GM23338 (cell line): Measurements from ENCODE around the gene FYN. TPM values are rescaled to one million over a fixed set of nuclear protein-coding genes. Genes with fewer than 3 reads are reported as not detected.
A peak's percentile ranks its signal among the peaks of the same experiment; 100 is the strongest.

Experiments
- ATAC-seq: fragments of 200-7000 bp; cut with Tn5 transposase; 3 replicates; pipeline ENCODE4 v1.9.1; 2020
- DNase-seq: peaks from one replicate; pipeline ENCODE4 v3.0.0-alpha.2; 2015; ENCODE audit warnings: low spot score
- H2AFZ ChIP-seq: fragments of 200-600 bp; sonication (generic); 2 replicates; pipeline ENCODE4 v1.8.0; 2016; ENCODE audit warnings: antibody characterized with exemption, mild to moderate bottlenecking, moderate library complexity
- H3F3A ChIP-seq: fragments of 200-600 bp; sonication (generic); replicated peaks from 2 replicates; pipeline ENCODE4 v1.8.0; 2017; ENCODE audit warnings: antibody characterized with exemption, mixed run types, low read depth
- H3K27ac ChIP-seq: fragments of 200-600 bp; sonication (generic); 2 replicates; pipeline ENCODE4 v1.6.1; 2016; ENCODE audit warnings: low read depth
- H3K27me3 ChIP-seq: fragments of 200-600 bp; sonication (generic); 2 replicates; pipeline ENCODE4 v1.8.0; 2016; ENCODE audit warnings: mild to moderate bottlenecking, mixed run types, moderate library complexity; ENCODE audit not compliant: insufficient read depth
- H3K36me3 ChIP-seq: fragments of 200-600 bp; sonication (generic); 2 replicates; pipeline ENCODE4 v1.8.0; 2016; ENCODE audit warnings: mild to moderate bottlenecking; ENCODE audit not compliant: insufficient read depth
- H3K4me1 ChIP-seq: fragments of 200-600 bp; sonication (generic); 2 replicates; pipeline ENCODE4 v1.8.0; 2016; ENCODE audit warnings: mild to moderate bottlenecking, moderate library complexity; ENCODE audit not compliant: insufficient read depth
- H3K4me2 ChIP-seq: fragments of 200-600 bp; sonication (generic); 2 replicates; pipeline ENCODE4 v1.7.1; 2017; ENCODE audit warnings: mixed run types
- H3K4me3 ChIP-seq: fragments of 200-600 bp; sonication (generic); 2 replicates; pipeline ENCODE4 v1.6.1; 2016; ENCODE audit warnings: mixed run types
- H3K79me2 ChIP-seq: fragments of 200-600 bp; sonication (generic); replicated peaks from 2 replicates; pipeline ENCODE4 v1.8.0; 2017; ENCODE audit warnings: mild to moderate bottlenecking; ENCODE audit not compliant: insufficient read depth
- H3K9me2 ChIP-seq: fragments of 200-600 bp; sonication (generic); 2 replicates; pipeline ENCODE4 v1.8.0; 2017; ENCODE audit not compliant: insufficient read depth
- H4K20me1 ChIP-seq: fragments of 200-600 bp; sonication (generic); replicated peaks from 2 replicates; pipeline ENCODE4 v1.8.0; 2017; ENCODE audit warnings: mild to moderate bottlenecking; ENCODE audit not compliant: insufficient read depth
- H3K27ac Mint-ChIP-seq: 2 replicates; pipeline ENCODE4 v1.8.0; 2020; ENCODE audit warnings: inconsistent platforms, mild to moderate bottlenecking, moderate library complexity, mixed read lengths
- H3K27me3 Mint-ChIP-seq: 3 replicates; pipeline ENCODE4 v1.8.0; 2022; ENCODE audit warnings: low read depth, mild to moderate bottlenecking, moderate library complexity, mixed read lengths, inconsistent platforms; ENCODE audit not compliant: insufficient read depth, poor library complexity
- H3K36me3 Mint-ChIP-seq: 3 replicates; pipeline ENCODE4 v1.8.0; 2021; ENCODE audit warnings: low read depth, mild to moderate bottlenecking, inconsistent platforms, moderate library complexity, mixed read lengths
- H3K4me1 Mint-ChIP-seq: 3 replicates; pipeline ENCODE4 v1.8.0; 2020; ENCODE audit warnings: mild to moderate bottlenecking, inconsistent platforms, mixed read lengths
- H3K4me3 Mint-ChIP-seq: 3 replicates; pipeline ENCODE4 v1.8.0; 2021; ENCODE audit warnings: moderate library complexity, mild to moderate bottlenecking, inconsistent platforms, mixed read lengths
- H3K9me3 Mint-ChIP-seq: 3 replicates; pipeline ENCODE4 v1.8.0; 2020; ENCODE audit warnings: moderate library complexity, mild to moderate bottlenecking, inconsistent platforms, mixed read lengths
- CREB1 ChIP-seq: fragments of 250-450 bp; sonication (Bioruptor Pico); IDR thresholded peaks from 2 replicates; pipeline ENCODE4 v1.5.0; 2020; ENCODE audit warnings: low read depth, mild to moderate bottlenecking, moderate library complexity
- ETS1 ChIP-seq: IDR thresholded peaks from 2 replicates; pipeline ENCODE4 v1.6.1; 2016; ENCODE audit warnings: antibody characterized with exemption
- EZH2 ChIP-seq: fragments of 200-600 bp; sonication (generic); IDR thresholded peaks from one replicate; pipeline ENCODE4 v1.8.0; 2017; ENCODE audit warnings: antibody characterized with exemption, mild to moderate bottlenecking, low read depth; ENCODE audit not compliant: unreplicated experiment
- EZH2phosphoT487 ChIP-seq: fragments of 200-600 bp; sonication (generic); IDR thresholded peaks from one replicate; pipeline ENCODE4 v1.8.1; 2018; ENCODE audit warnings: antibody characterized with exemption; ENCODE audit not compliant: unreplicated experiment
- JUNB ChIP-seq: IDR thresholded peaks from one replicate; pipeline ENCODE4 v1.6.1; 2016; ENCODE audit warnings: antibody characterized with exemption; ENCODE audit not compliant: unreplicated experiment
- NANOG ChIP-seq: IDR thresholded peaks from 2 replicates; pipeline ENCODE4 v1.6.1; 2016; ENCODE audit warnings: antibody characterized with exemption, borderline replicate concordance
- POLR2AphosphoS5 ChIP-seq: IDR thresholded peaks from 2 replicates; pipeline ENCODE4 v1.6.1; 2016; ENCODE audit warnings: antibody characterized with exemption, low read depth
- STAT1 ChIP-seq: IDR thresholded peaks from one replicate; pipeline ENCODE4 v1.6.1; 2016; ENCODE audit warnings: antibody characterized with exemption; ENCODE audit not compliant: unreplicated experiment
- ZNF114 ChIP-seq: fragments of 250-450 bp; sonication (Bioruptor Pico); IDR thresholded peaks from 2 replicates; pipeline ENCODE4 v1.5.0; 2020; ENCODE audit warnings: mild to moderate bottlenecking, moderate library complexity
- ZNF331 ChIP-seq: fragments of 250-450 bp; sonication (Bioruptor Pico); IDR thresholded peaks from 2 replicates; pipeline ENCODE4 v1.5.0; 2020; ENCODE audit warnings: low read depth, mild to moderate bottlenecking, moderate library complexity
- ZNF462 ChIP-seq: fragments of 250-450 bp; sonication (Bioruptor Pico); IDR thresholded peaks from 2 replicates; pipeline ENCODE4 v1.5.0; 2020; ENCODE audit warnings: mild to moderate bottlenecking, moderate library complexity
- polyA plus RNA-seq: library from polyadenylated mRNA; unstranded; fragments of >200 nt; fragmentation: Nextera tagmentation; extraction: Ambion mirVana; gene quantifications from 2 replicates; pipeline ENCODE4 v1.2.1, GENCODE V29; 2016
- total RNA-seq: library from RNA; depleted of rRNA; stranded (reverse); fragments of >200 nt; shearing (Covaris generic); gene quantifications from 2 replicates; pipeline ENCODE4 v1.2.3, GENCODE V29; 2014
- TF ChIP-seq, protein P1 (sequence below), 2 experiments: fragments of 200-600 bp in 1 of 2; sonication (generic) in 1 of 2; conservative IDR thresholded peaks; 2 replicates each; pipeline versions ENCODE4 v1.5.1 to v1.6.1; 2016 to 2017; ENCODE audit warnings: antibody characterized with exemption in 2 of 2, low read depth in 2 of 2, mild to moderate bottlenecking in 2 of 2, moderate library complexity in 1 of 2
- TF ChIP-seq, protein P2 (sequence below): IDR thresholded peaks from one replicate; pipeline ENCODE4 v1.6.1; 2018; ENCODE audit warnings: antibody characterized with exemption; ENCODE audit not compliant: unreplicated experiment

Gene FYN
- total and polyA plus RNA-seq, 2 experiments from 2014 or later = 46.8 to 143 TPM

DNA sequence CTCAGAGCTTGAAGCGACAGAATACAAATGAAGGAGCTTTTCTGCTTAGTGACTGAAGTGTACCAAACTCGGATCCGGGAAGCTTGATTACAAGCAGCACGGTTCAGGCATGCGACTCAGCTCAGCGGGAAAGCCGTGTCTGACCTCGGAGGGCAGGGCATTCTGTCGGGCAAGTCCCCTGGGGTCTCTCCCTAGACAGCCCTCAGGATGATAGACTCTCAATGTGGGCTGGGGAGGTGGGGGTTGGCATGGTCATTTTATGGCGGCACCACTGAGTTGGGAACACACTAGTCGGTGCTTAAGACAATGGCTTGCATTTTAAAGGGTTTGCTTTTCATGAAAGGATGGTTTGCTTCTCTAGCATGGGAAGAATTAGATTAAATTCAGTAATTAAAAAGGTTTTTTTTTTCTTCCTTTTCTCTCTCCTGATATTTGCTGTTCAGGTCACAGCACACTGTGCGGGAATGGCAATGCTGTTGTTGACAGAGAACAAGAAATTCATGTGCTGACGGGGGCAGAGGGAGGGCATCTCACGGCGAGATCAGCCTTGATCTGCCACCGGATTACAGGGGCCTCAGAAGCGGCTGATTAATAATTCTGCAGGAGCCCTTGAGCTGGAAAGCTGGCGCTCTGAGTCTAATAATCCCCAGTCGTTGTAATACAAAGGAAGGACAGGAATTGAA is 186.9 kb downstream of the FYN start:
- H3K4me3 Mint-ChIP-seq = no peak overlapping the region
- H2AFZ ChIP-seq = no peak overlapping the region
- H3K27me3 Mint-ChIP-seq = no peaks in the 10 kb centered on the region
- H3K27ac ChIP-seq = no peak overlapping the region
- 0 out of 2 replicates have a peak, but pooled peaks cover 5% of the 10 kb centered on the region for H4K20me1 ChIP-seq
- H3K4me2 ChIP-seq = no peak overlapping the region
- ATAC-seq (peak; percentile 82), DNase-seq (peak; percentile 38)
- no peaks in the 10 kb centered on the region for H3K79me2 ChIP-seq
- H3K27ac Mint-ChIP-seq = 0 out of 2 replicates have a peak overlapping the region, but pooled peaks have one; percentile 53
- H3K4me1 Mint-ChIP-seq = peaks cover 17% of the 10 kb centered on the region
- TF ChIP-seq ZNF114 (CRISPR knock-in tag) = no peak
- TF ChIP-seq CREB1 = no peak
- TF ChIP-seq NANOG = no peak
- no peak for TF ChIP-seq ZNF331 (CRISPR knock-in tag)
- TF ChIP-seq ZNF462 (CRISPR knock-in tag) = no peak
- TF ChIP-seq STAT1 = no peak
- no peak for TF ChIP-seq EZH2phosphoT487
- TF ChIP-seq JUNB = no peak
- TF ChIP-seq, protein P1, sequence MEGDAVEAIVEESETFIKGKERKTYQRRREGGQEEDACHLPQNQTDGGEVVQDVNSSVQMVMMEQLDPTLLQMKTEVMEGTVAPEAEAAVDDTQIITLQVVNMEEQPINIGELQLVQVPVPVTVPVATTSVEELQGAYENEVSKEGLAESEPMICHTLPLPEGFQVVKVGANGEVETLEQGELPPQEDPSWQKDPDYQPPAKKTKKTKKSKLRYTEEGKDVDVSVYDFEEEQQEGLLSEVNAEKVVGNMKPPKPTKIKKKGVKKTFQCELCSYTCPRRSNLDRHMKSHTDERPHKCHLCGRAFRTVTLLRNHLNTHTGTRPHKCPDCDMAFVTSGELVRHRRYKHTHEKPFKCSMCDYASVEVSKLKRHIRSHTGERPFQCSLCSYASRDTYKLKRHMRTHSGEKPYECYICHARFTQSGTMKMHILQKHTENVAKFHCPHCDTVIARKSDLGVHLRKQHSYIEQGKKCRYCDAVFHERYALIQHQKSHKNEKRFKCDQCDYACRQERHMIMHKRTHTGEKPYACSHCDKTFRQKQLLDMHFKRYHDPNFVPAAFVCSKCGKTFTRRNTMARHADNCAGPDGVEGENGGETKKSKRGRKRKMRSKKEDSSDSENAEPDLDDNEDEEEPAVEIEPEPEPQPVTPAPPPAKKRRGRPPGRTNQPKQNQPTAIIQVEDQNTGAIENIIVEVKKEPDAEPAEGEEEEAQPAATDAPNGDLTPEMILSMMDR (conservative IDR thresholded peaks at IDR 0.05; ENCODE audit: low read depth in 2 of 2) = no peak
- TF ChIP-seq POLR2AphosphoS5 = no peak
- TF ChIP-seq EZH2 = no peak
- TF ChIP-seq, protein P2, sequence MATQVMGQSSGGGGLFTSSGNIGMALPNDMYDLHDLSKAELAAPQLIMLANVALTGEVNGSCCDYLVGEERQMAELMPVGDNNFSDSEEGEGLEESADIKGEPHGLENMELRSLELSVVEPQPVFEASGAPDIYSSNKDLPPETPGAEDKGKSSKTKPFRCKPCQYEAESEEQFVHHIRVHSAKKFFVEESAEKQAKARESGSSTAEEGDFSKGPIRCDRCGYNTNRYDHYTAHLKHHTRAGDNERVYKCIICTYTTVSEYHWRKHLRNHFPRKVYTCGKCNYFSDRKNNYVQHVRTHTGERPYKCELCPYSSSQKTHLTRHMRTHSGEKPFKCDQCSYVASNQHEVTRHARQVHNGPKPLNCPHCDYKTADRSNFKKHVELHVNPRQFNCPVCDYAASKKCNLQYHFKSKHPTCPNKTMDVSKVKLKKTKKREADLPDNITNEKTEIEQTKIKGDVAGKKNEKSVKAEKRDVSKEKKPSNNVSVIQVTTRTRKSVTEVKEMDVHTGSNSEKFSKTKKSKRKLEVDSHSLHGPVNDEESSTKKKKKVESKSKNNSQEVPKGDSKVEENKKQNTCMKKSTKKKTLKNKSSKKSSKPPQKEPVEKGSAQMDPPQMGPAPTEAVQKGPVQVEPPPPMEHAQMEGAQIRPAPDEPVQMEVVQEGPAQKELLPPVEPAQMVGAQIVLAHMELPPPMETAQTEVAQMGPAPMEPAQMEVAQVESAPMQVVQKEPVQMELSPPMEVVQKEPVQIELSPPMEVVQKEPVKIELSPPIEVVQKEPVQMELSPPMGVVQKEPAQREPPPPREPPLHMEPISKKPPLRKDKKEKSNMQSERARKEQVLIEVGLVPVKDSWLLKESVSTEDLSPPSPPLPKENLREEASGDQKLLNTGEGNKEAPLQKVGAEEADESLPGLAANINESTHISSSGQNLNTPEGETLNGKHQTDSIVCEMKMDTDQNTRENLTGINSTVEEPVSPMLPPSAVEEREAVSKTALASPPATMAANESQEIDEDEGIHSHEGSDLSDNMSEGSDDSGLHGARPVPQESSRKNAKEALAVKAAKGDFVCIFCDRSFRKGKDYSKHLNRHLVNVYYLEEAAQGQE = no peak
- no peak for TF ChIP-seq ETS1
- H3K9me3 Mint-ChIP-seq = no peaks in the 10 kb centered on the region
- no peaks in the 10 kb centered on the region for H3K27me3 ChIP-seq
- H3F3A ChIP-seq = no peaks in the 10 kb centered on the region
- no peaks in the 10 kb centered on the region for H3K9me2 ChIP-seq
- H3K36me3 Mint-ChIP-seq = peaks cover 35% of the 10 kb centered on the region
- no peak overlapping the region for H3K4me3 ChIP-seq
- peaks cover 11% of the 10 kb centered on the region; the same call in 1 of the 2 replicates for H3K4me1 ChIP-seq
- H3K36me3 ChIP-seq = no peaks in the 10 kb centered on the region
